A549 (cell line): ENCODE measurements around the gene COG5. TPM values are rescaled to one million over a fixed set of nuclear protein-coding genes. Genes with fewer than 3 reads are reported as not detected.

Experiments
- ATAC-seq, 2 experiments: fragments of 200-7000 bp in 1 of 2; fragments of >200 bp in 1 of 2; cut with Nextera tagmentation in 1 of 2; cut with Tn5 transposase in 1 of 2; 3 replicates each; pipeline versions ENCODE4 v1.8.0 to v1.9.1; 2018 to 2020; ENCODE audit warnings: mild to moderate bottlenecking in 1 of 2, moderate library complexity in 1 of 2
- CTCF ChIA-PET: fragments of 300-600 bp; sonication (Branson Sonifier 250); formaldehyde crosslinking; extraction: SDS; loops from one replicate; lab custom pipeline; 2021; ENCODE audit warnings: antibody characterized with exemption, inconsistent platforms; lab: Yijun Ruan, JAX
- POLR2A ChIA-PET: fragments of 350-600 bp; formaldehyde crosslinking; extraction: SDS; loops from one replicate; lab custom pipeline; 2021; ENCODE audit warnings: antibody characterized with exemption, inconsistent platforms; lab: Yijun Ruan, JAX
- DNase-seq, 2 experiments: peaks; one replicate each; pipeline versions ENCODE4 v3.0.0 to v3.0.0-alpha.2; 2011 to 2016; ENCODE audit warnings: low read depth in 1 of 2, low spot score in 1 of 2
- FAIRE-seq: peaks from 2 replicates; lab custom pipeline; 2011; peaks lifted over from hg19 to GRCh38; lab: Jason Lieb, UNC
- H3K27ac ChIP-seq, 2 experiments: fragments of >200 bp; sonication (Bioruptor Twin); formaldehyde crosslinking; 3 replicates each; pipeline ENCODE4 v1.5.1; 2016 to 2017
- H3K4me1 ChIP-seq: fragments of >200 bp; sonication (Bioruptor Twin); formaldehyde crosslinking; 3 replicates; pipeline ENCODE4 v1.6.1; 2016
- H3K4me2 ChIP-seq: fragments of >200 bp; sonication (Bioruptor Twin); formaldehyde crosslinking; 3 replicates; pipeline ENCODE4 v1.6.1; 2016
- H3K4me3 ChIP-seq: fragments of >200 bp; sonication (Bioruptor Twin); formaldehyde crosslinking; 3 replicates; pipeline ENCODE4 v1.5.1; 2016
- H3K9me3 ChIP-seq: fragments of >200 bp; sonication (Bioruptor Twin); formaldehyde crosslinking; 3 replicates; pipeline ENCODE4 v1.6.1; 2016
- ATOH8 ChIP-seq: fragments of 250-450 bp; sonication (Bioruptor Pico); IDR thresholded peaks from 2 replicates; pipeline ENCODE4 v1.5.0; 2020; ENCODE audit warnings: low read depth, mild to moderate bottlenecking, moderate library complexity
- CBX2 ChIP-seq: fragments of 200-600 bp; sonication (generic); IDR thresholded peaks from 2 replicates; pipeline ENCODE4 v1.6.1; 2016; ENCODE audit warnings: low read depth, mild to moderate bottlenecking, borderline replicate concordance
- E2F6 ChIP-seq: IDR thresholded peaks from 2 replicates; pipeline ENCODE4 v1.6.1; 2012; ENCODE audit warnings: low read depth, borderline replicate concordance
- EHF ChIP-seq: fragments of 250-450 bp; sonication (Bioruptor Pico); IDR thresholded peaks from 2 replicates; pipeline ENCODE4 v1.5.0; 2020; ENCODE audit warnings: mild to moderate bottlenecking
- EHMT2 ChIP-seq: fragments of 200-600 bp; sonication (generic); IDR thresholded peaks from 2 replicates; pipeline ENCODE4 v1.6.1; 2016; ENCODE audit warnings: antibody characterized with exemption, low read depth, mild to moderate bottlenecking, moderate library complexity
- ELK1 ChIP-seq: fragments of 150-350 bp; IDR thresholded peaks from 2 replicates; pipeline ENCODE4 v1.6.1; 2014; ENCODE audit warnings: low read depth, mild to moderate bottlenecking, low read length
- FOSL2 ChIP-seq, 2 experiments: fragments of 450-650 bp in 1 of 2; fragments of >200 bp in 1 of 2; sonication (Bioruptor Twin) in 1 of 2; formaldehyde crosslinking; IDR thresholded peaks; 2 replicates each; pipeline versions ENCODE4 v1.5.0 to v1.6.1; 2016 to 2020; ENCODE audit warnings: mild to moderate bottlenecking in 1 of 2, moderate library complexity in 1 of 2
- GATA3 ChIP-seq: IDR thresholded peaks from 2 replicates; pipeline ENCODE4 v1.6.1; 2012; ENCODE audit warnings: borderline replicate concordance
- HDAC2 ChIP-seq: fragments of 200-600 bp; sonication (generic); IDR thresholded peaks from 2 replicates; pipeline ENCODE4 v1.6.1; 2016
- HEYL ChIP-seq: fragments of 250-450 bp; sonication (Bioruptor Pico); IDR thresholded peaks from 2 replicates; pipeline ENCODE4 v1.8.0; 2021; ENCODE audit warnings: mild to moderate bottlenecking, moderate library complexity
- HOXA7 ChIP-seq: fragments of 250-450 bp; sonication (Bioruptor Pico); IDR thresholded peaks from 2 replicates; pipeline ENCODE4 v1.5.0; 2020; ENCODE audit warnings: mild to moderate bottlenecking, moderate library complexity
- HOXB5 ChIP-seq: fragments of 250-450 bp; sonication (Bioruptor Pico); IDR thresholded peaks from 2 replicates; pipeline ENCODE4 v1.5.0; 2020; ENCODE audit warnings: mild to moderate bottlenecking, moderate library complexity
- JUNB ChIP-seq: fragments of >200 bp; sonication (Bioruptor Twin); formaldehyde crosslinking; IDR thresholded peaks from 2 replicates; pipeline ENCODE4 v1.6.1; 2016
- KDM1A ChIP-seq: fragments of 200-600 bp; sonication (generic); IDR thresholded peaks from 2 replicates; pipeline ENCODE4 v1.6.1; 2016; ENCODE audit warnings: low read depth, mild to moderate bottlenecking
- MAFK ChIP-seq: fragments of 450-650 bp; IDR thresholded peaks from 2 replicates; pipeline ENCODE4 v1.6.1; 2014; ENCODE audit not compliant: partially characterized antibody
- MAX ChIP-seq: IDR thresholded peaks from 2 replicates; pipeline ENCODE4 v1.6.1; 2012
- MYC ChIP-seq: IDR thresholded peaks from 2 replicates; pipeline ENCODE4 v1.6.1; 2012; ENCODE audit warnings: mild to moderate bottlenecking, inconsistent platforms, low read length, improper control_type of control experiment, borderline replicate concordance
- NPAS2 ChIP-seq: fragments of 250-450 bp; sonication (Bioruptor Pico); IDR thresholded peaks from 2 replicates; pipeline ENCODE4 v1.8.0; 2022; ENCODE audit warnings: mild to moderate bottlenecking, moderate library complexity, borderline replicate concordance
- RAD21 ChIP-seq, 2 experiments: fragments of >200 bp in 1 of 2; sonication (Bioruptor Twin) in 1 of 2; formaldehyde crosslinking in 1 of 2; IDR thresholded peaks in 1 of 2; conservative IDR thresholded peaks in 1 of 2; 2 replicates in 1 of 2; 3 replicates in 1 of 2; pipeline ENCODE4 v1.6.1; 2012 to 2018; ENCODE audit warnings: inconsistent platforms in 1 of 2
- RARB ChIP-seq: fragments of 250-450 bp; sonication (Bioruptor Pico); IDR thresholded peaks from 2 replicates; pipeline ENCODE4 v1.8.0; 2021; ENCODE audit warnings: mild to moderate bottlenecking, moderate library complexity
- RFX5 ChIP-seq: fragments of 450-650 bp; IDR thresholded peaks from 2 replicates; pipeline ENCODE4 v1.7.1; 2014; ENCODE audit warnings: antibody characterized with exemption, mild to moderate bottlenecking, moderate library complexity
- RNF2 ChIP-seq: fragments of 200-600 bp; sonication (generic); IDR thresholded peaks from 2 replicates; pipeline ENCODE4 v1.6.1; 2016; ENCODE audit warnings: low read depth, mild to moderate bottlenecking, antibody characterized with exemption, moderate library complexity, borderline replicate concordance
- TFCP2L1 ChIP-seq: fragments of 250-450 bp; sonication (Bioruptor Pico); IDR thresholded peaks from 2 replicates; pipeline ENCODE4 v1.5.0; 2021; ENCODE audit warnings: mild to moderate bottlenecking
- ZC3H11A ChIP-seq: fragments of 450-650 bp; IDR thresholded peaks from 2 replicates; pipeline ENCODE4 v1.6.1; 2014; ENCODE audit warnings: antibody characterized with exemption, mild to moderate bottlenecking
- whole genome bisulfite sequencing: methylation state at CpG from one replicate; pipeline ENCODE4 v1.1.6; 2017; ENCODE audit errors: missing lambda C conversion rate; 5-methylcytosine and 5-hydroxymethylcytosine counted together
- polyA plus RNA-seq, 4 experiments: library from polyadenylated mRNA; depleted of rRNA in 3 of 4; stranded (reverse); fragments of >200 nt; fragmentation: RNase III in 1 of 4; extraction: RNeasy Plus Mini Kit Qiagen cat#74134 plus additional on column Dnase treatment in 1 of 4; gene quantifications; 2 replicates in 3 of 4; 3 replicates in 1 of 4; pipeline ENCODE4 v1.2.3, GENCODE V29; 2011 to 2017

COG5 gene
- polyA plus RNA-seq, 2 of the 4 experiments (the other 2 are of a cell fraction): 22.5 to 44.0 TPM

- no peak for TF ChIP-seq EHF (CRISPR knock-in tag)
- TF ChIP-seq MAX: no peak
- no peak for TF ChIP-seq JUNB
Measured at GRCh38 chr7:107274506-107274905, 289.2 kb downstream of the COG5 start (continued).

GRCh38 chr7:107269790-107270189 lies 293.9 kb downstream of the COG5 start:
- no peak overlapping the region for H3K4me2 ChIP-seq
- H3K9me3 ChIP-seq: no peaks in the 10 kb centered on the region
- H3K27ac ChIP-seq: no peak overlapping the region
- TF ChIP-seq ATOH8 (CRISPR knock-in tag) (no peak), EHF (CRISPR knock-in tag) (no peak), RAD21 (conservative IDR thresholded peaks at IDR 0.05 in 1 of 2, IDR thresholded peaks at IDR 0.05 in 1 of 2) (no peak), FOSL2 (IDR thresholded peaks at IDR 0.05) (no peak), FOSL2 (CRISPR knock-in tag; IDR thresholded peaks at IDR 0.05) (no peak), EHMT2 (no peak), ZC3H11A (no peak), HEYL (CRISPR knock-in tag) (no peak), HDAC2 (no peak), MYC (no peak), RFX5 (no peak), RARB (CRISPR knock-in tag) (no peak), RNF2 (no peak), HOXB5 (CRISPR knock-in tag) (no peak), KDM1A (no peak), ELK1 (no peak), NPAS2 (CRISPR knock-in tag) (no peak), HOXA7 (CRISPR knock-in tag) (no peak), GATA3 (no peak), JUNB (no peak), TFCP2L1 (CRISPR knock-in tag) (no peak)
- no peak overlapping the region for H3K4me3 ChIP-seq
- no peaks in the 10 kb centered on the region for H3K4me1 ChIP-seq
- FAIRE-seq: no peak
- ChIA-PET CTCF (no interaction called here), POLR2A (no interaction called here)
- 88% methylated on average over 3 of the region's 3 CpGs for WGBS
- no peak for DNase-seq
- ATAC-seq: no peak

GRCh38 chr7:107268594-107268993 lies 295.1 kb downstream of the COG5 start:
- no peak overlapping the region for H3K4me3 ChIP-seq
- ATAC-seq (no peak), DNase-seq (no peak), FAIRE-seq (no peak)
- POLR2A ChIA-PET: interaction anchor here (0.6 kb wide), 1 partner anchor 48 kb away, joined by 12 read pairs; no protein-coding TSS in a partner anchor
- H3K4me2 ChIP-seq: no peak overlapping the region
- no peak for TF ChIP-seq MAX
- no peak for TF ChIP-seq CBX2
- TF ChIP-seq E2F6: no peak
- peak; percentile 87 for TF ChIP-seq MAFK
- no peak overlapping the region for H3K27ac ChIP-seq
- H3K9me3 ChIP-seq: no peaks in the 10 kb centered on the region
- 74% methylated on average over 2 of the region's 2 CpGs for WGBS
- H3K4me1 ChIP-seq: no peaks in the 10 kb centered on the region
- CTCF ChIA-PET: no interaction called here
